Astrocyte of the spinal cord (primary cell): ENCODE data around the gene RAE1.

Source experiments
- DNase-seq: peaks from one replicate; pipeline ENCODE4 v3.0.0; 2011; ENCODE audit warnings: low read depth, low spot score
- H3K4me3 ChIP-seq: 2 replicates; pipeline ENCODE4 v1.5.1; 2011; ENCODE audit warnings: low read depth, mild to moderate bottlenecking, low read length, moderate library complexity
- CTCF ChIP-seq: IDR thresholded peaks from 2 replicates; pipeline ENCODE4 v1.5.1; 2012; ENCODE audit warnings: low read depth, mild to moderate bottlenecking, low read length, inconsistent platforms
- in situ Hi-C: cut with HindIII; loops from 2 replicates; pipeline ENCODE4 v1.10.0; 2017; ENCODE audit warnings: low sequenced_read_pairs

Gene RAE1

GRCh38 chr20:57400231-57400701, 49.2 kb downstream of the RAE1 start:
- in situ Hi-C loops: no loop called here
- DNase-seq: no peak
- TF ChIP-seq CTCF: no peak
- H3K4me3 ChIP-seq: no peak overlapping the region

- in situ Hi-C loops: no loop called here
- no peak for DNase-seq
- H3K4me3 ChIP-seq: no peak overlapping the region
- no peak for TF ChIP-seq CTCF
These were observed 49.9 kb downstream of the RAE1 start for GRCh38 chr20:57400821-57401564.

- H3K4me3 ChIP-seq: no peak overlapping the region
- no peak for TF ChIP-seq CTCF
- no peak for DNase-seq
- in situ Hi-C loops: no loop called here
These were observed 50.5 kb downstream of the RAE1 start for GRCh38 chr20:57401565-57401918.

- in situ Hi-C loops: no loop called here
- H3K4me3 ChIP-seq: no peak overlapping the region
- no peak for DNase-seq
- TF ChIP-seq CTCF: no peak
These were observed 51.4 kb downstream of the RAE1 start for GRCh38 chr20:57402206-57403125.

GRCh38 chr20:57403216-57403615, 52.2 kb downstream of the RAE1 start:
- no peak for TF ChIP-seq CTCF
- no peak overlapping the region for H3K4me3 ChIP-seq
- in situ Hi-C loops: no loop called here
- DNase-seq: no peak

GRCh38 chr20:57404006-57404405, 53.0 kb downstream of the RAE1 start:
- TF ChIP-seq CTCF: no peak
- in situ Hi-C loops: no loop called here
- H3K4me3 ChIP-seq: no peak overlapping the region
- no peak for DNase-seq
